Islet of Langerhans (tissue), 1 donor: ENCODE measurements around the gene CYSTM1.
"Not testable (repeated sequence)": the region's sequence is repeated elsewhere in the genome, so short reads cannot be mapped to it uniquely, and the experiment has no call there.

Source experiments
- FAIRE-seq: peaks from one replicate; lab custom pipeline; 2011; peaks lifted over from hg19 to GRCh38; lab: Jason Lieb, UNC

The CYSTM1 gene

DNA sequence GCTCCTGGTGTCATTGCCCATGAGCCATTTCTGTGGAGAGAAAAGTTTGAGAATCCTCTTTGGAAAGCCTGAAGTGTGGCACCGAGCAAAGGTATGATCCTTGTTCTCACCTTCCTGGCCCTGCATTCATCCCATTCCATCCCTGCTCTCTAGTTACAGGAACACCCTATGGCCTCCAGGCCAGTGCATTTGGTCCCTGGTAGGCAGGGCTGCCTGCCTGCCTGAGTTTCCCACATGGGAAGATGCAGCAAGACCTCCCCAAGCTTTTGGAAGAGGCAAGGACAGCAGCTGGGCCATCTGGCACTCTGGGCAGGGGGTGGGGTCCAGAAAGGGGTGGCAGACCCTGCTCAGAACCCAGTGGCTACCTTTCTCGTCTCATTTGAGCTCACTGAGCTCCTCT, 24.8 kb upstream of the CYSTM1 start:
- no peak for FAIRE-seq

GRCh38 chr5:140151144-140152021, 23.6 kb upstream of the CYSTM1 start:
- FAIRE-seq: no peak

DNA sequence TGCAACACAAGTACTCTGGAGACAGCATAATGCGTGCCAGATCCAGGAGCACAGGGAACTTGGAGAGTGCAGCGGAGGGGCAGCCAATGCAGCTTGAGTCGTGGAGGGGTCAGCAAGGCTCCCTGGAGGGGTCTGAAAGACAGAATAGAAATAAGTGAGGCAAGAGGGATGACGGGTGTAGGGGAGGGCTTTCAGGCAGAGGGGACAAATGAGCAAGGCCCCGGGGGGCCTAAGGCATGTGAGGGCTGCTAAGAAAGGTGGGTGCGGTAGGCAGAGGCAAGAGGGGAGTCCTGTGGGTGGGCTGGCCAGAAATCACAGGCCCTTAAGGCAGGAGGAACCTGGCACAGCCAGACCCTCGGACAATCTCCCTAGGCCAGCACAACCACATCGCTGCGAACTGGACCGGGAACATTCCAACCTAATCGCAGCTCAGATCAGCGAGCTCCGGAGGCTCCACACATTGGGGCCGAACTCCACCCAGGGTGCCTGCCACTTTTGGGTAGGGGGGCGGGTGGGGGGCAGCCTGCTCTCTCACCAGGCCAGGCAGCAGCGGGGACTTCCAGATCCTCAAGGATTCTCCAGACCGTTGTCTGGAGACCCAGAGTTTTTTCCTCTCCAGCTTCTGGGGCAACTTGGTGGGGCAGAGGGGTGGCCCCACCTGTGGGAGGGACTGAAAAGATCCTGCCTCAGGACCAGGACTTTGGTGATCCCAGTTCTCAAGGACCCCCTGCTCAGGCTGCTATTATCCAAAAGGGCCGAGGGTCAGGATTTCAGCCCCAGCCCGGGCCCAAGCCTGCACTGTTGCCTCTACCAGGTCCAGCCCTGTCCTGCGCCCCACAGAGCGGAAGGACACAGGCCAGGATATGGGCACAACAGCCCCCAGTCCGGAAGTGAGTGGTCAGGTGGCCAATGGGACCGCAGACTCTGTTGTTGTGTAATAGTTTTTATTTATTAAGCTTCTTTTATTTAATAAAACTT, 22.7 kb upstream of the CYSTM1 start:
- no peak for FAIRE-seq

DNA sequence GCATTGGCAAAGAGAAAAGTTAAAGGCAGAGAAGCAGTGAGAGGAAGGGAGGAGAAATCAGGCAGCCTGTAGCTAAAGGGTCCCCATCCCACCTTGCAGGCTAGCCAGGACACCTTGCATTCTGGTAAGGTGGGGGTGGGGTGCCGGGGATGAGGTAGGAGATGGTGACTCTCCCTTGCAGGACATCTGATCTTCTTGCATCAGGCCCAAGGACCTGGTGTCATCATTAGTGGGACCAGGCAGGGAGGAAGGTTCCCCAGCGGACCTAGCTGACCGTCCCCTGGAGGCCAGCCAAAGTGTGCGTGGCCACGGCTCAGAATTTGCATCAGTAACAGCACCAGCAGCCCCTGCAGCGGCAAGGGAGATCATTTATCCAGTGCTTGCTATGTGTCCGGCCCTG, 21.7 kb upstream of the CYSTM1 start:
- no peak for FAIRE-seq

DNA sequence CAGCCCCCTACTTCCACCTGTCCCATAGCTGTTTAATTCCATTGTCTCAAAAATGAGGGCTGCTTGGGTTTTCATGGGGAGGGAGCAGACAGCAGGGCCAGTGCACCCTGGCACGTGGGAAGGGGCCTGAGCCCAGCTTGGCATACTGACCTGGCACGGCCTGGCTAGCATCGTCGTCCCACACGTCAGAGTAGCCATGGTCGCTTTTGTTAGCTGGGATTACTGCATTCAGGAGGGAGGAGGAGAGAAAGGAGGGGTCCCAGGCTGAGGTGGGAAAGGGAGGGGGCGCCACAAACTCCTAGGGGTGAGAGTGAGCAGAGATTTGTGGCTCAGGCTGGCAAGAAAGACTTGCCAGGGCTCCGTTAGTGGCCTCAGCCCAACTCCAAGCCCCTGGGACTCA, 21.1 kb upstream of the CYSTM1 start:
- no peak for FAIRE-seq

- FAIRE-seq: not testable (repeated sequence)
Observed at GRCh38 chr5:140154710-140155381, 20.1 kb upstream of the CYSTM1 start.

GRCh38 chr5:140157032-140157781, 17.8 kb upstream of the CYSTM1 start:
- peak; percentile 49 for FAIRE-seq

GRCh38 chr5:140159014-140159927, 15.7 kb upstream of the CYSTM1 start:
- FAIRE-seq: no peak

DNA sequence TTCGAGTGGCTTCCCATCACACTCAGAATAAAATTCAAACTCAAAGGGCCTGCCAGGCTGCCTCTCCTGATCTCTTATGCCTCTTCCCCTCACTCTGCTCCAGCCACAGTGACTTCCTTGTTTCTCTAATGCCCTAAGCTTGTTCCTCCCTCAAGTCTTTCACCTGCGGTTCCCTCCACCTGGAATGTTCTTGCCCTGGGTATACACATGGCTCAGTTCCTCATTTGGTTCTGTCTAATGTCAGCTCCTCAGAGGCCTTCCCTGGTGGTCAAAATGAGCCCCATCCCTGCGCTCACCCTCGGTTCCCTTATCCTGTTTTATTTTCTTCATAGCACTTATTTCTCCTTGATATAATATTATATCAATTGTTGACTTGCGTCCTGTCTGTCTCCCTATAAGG, 12.7 kb upstream of the CYSTM1 start:
- no peak for FAIRE-seq

DNA sequence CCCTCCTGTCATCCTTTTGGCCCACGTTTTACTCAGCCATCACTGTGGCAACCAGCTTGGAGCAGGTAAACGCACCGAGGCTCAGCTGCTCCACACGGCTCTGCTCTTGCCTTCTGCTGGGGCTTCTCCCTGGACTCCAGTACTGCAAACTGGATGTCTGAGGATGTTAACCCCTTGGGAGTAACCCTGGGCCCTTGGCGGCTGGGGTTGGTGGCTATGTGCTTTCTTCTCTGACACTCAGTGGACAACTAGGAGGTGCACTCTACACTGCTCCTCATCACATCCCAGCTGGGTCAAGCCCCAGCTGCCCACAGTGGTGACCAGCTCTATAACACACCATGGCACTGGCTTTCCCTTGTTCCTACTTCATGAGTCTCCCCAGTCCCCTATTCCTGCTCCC, 12.2 kb upstream of the CYSTM1 start:
- FAIRE-seq: peak; percentile 9

DNA sequence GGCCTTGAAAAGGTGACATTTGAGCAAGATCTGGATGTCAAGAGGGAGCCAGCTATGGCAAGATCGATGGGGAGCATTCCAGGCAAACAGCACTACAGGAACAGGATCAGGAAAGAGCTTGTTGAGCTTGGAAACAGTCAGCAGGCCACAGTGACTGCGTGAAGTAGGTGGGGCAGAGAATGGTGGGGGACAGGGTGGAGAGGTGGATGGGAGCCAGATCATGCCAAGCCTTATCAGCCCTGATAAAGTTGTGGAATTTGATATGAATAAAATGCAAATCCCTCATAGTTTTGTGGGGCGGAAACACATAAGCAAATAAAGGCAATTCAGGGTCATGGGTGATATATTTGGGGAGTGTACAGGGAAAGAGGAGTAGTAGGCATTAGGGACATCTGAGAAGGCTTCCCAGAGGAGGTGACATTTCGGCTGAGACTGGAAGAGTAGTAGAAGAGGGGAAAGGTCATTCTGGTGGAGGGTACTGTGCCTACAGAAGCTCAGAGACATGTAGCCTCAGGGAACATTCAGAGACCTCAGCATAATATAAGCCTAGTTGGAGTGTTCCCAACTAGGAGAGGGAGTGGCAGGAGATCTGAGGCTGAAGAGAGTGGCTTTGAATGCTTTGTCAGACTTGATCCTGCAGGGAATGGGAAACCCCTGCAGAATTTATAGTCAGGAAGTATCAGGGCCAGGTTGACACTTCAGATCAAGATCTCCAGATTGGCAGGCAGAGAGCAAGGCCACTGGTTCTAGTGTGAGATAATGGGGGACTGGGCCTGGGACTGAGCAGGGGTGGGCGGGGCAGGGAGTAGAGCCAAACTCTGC, 9.7 kb upstream of the CYSTM1 start:
- FAIRE-seq: no peak

GRCh38 chr5:140165923-140166270, 9.1 kb upstream of the CYSTM1 start:
- FAIRE-seq: no peak

DNA sequence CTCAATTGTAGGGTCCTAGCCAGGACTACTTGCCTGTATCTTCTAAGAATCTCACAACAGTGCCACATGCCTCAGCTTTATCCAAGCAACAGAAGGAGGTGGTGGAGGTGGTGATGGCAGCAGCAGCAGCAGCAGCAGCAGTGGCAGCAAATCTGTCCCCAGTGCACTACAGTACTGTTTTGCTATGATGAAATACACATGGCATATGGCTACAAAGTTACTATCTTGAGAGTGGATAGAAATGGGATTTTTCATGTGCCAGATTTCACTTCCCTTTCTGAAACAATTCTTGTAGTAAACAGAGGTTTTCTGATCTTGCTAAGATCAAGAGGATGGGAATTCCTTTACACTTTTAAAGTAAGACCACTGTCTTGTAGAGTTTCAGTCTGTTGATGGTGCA, 8.1 kb upstream of the CYSTM1 start:
- FAIRE-seq: no peak

DNA sequence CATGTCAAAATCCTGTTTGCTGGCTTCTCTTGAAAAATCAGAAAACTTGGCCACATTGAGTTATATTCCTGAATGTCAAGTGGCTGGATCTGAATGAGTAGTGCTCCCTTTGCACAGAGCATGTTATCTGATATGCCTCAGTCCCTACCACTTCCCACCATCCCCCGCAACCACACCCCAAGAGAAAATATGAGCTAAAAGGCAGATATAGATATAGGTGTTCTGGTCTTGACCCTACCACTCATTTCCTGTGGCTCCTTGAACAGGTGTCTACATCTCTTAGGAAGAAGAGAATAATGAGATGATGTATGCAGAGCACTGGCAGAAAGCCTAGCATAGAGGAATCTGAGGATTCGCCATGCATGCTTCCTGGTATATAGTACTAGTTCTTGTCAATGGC, 6.6 kb upstream of the CYSTM1 start:
- FAIRE-seq: no peak

- no peak for FAIRE-seq
Observed at GRCh38 chr5:140169410-140169809, 5.6 kb upstream of the CYSTM1 start.

- FAIRE-seq: no peak
Observed at GRCh38 chr5:140172483-140172882, 2.5 kb upstream of the CYSTM1 start.

DNA sequence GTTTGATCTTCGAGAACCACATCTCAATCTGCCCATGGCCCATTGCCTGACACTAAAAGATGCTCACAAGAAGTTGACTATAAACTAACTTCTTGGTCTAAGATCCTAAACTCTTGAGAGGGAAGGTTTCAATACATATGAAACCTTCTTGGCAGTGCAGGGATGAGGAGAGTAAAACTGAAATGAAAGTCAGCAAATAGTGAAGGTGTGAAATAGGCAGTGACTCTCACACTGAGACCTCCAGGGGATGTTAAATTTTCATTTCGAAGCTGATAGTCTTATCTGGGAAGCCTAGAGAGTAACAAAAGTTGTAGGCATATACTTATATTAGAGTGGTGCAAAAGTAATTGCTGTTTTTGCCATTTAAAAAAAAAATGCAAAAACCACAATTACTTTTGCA, 974 bp upstream of the CYSTM1 start:
- FAIRE-seq: no peak

GRCh38 chr5:140175367-140176030, 511 bp downstream of the CYSTM1 start:
- FAIRE-seq: no peak

DNA sequence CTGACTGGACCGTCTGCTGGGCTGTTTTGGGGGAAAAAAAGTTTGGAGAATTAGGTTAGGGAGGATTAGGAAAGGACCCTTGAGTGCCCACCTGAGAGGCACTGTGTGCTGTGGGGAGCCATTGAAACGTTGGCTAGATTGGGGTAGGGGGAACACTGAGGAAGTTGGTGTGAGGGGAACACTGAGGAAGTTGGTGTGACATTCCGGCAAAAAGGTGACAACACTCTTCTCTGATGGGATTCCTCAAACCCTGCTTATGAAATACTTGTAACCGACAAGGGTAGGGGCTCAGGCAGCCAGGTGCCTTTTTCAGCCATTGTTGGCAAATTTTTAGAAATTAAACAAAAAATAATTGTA, 1.0 kb downstream of the CYSTM1 start:
- FAIRE-seq: no peak

GRCh38 chr5:140178086-140178410, 3.1 kb downstream of the CYSTM1 start:
- no peak for FAIRE-seq
